ENCODE results near the gene FZD1.

FZD1 gene

DNA sequence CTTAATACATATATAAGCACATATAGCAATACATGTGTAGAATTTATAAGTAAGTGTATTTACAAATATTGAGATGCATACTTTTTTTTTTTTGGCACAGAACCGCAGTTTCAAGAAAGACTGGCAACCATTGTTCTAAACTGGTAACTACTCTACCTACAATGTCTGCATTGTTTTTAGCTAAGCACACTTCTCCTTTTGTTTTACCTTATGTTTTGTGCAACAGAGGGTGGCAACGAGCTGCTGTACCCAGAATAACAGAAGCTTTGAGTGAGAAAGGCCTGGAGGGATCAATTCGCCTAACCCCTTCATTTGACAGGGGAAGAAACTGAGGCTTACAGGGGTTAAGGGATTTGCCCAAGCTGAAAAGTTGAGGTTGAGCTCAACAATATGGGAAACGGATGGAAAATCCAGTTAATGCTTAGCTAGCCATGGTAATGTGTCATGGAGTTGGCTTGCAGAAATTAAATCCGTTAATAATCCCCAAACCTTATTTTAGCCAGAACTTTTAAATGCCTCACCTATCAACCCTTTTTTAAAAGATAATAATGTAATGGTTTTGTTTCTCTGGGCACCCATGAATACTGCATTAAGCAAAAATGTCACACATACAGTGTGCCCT lies 25.5 kb downstream of the FZD1 start:
- no peaks in the 10 kb centered on the region for H3K36me3 ChIP-seq (replicated peaks; ENCODE audit: low read depth, low read length)
- no peak overlapping the region for H3K9ac ChIP-seq (ENCODE audit: low read length)
- H3K27ac ChIP-seq (ENCODE audit: low read length), result no peak overlapping the region
- no peak overlapping the region for H2AFZ ChIP-seq (ENCODE audit: low read depth, low read length)
- H3K9me3 ChIP-seq (ENCODE audit: insufficient read depth, low read length), result no peaks in the 10 kb centered on the region
- no peak overlapping the region for H3K4me3 ChIP-seq (ENCODE audit: low read length)
- no peak overlapping the region for H3K4me2 ChIP-seq (ENCODE audit: low read length)
- TF ChIP-seq EZH2phosphoT487 (IDR thresholded peaks at IDR 0.05; ENCODE audit: low read depth), result no peak
- TF ChIP-seq, protein P1, sequence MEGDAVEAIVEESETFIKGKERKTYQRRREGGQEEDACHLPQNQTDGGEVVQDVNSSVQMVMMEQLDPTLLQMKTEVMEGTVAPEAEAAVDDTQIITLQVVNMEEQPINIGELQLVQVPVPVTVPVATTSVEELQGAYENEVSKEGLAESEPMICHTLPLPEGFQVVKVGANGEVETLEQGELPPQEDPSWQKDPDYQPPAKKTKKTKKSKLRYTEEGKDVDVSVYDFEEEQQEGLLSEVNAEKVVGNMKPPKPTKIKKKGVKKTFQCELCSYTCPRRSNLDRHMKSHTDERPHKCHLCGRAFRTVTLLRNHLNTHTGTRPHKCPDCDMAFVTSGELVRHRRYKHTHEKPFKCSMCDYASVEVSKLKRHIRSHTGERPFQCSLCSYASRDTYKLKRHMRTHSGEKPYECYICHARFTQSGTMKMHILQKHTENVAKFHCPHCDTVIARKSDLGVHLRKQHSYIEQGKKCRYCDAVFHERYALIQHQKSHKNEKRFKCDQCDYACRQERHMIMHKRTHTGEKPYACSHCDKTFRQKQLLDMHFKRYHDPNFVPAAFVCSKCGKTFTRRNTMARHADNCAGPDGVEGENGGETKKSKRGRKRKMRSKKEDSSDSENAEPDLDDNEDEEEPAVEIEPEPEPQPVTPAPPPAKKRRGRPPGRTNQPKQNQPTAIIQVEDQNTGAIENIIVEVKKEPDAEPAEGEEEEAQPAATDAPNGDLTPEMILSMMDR (IDR thresholded peaks at IDR 0.05; ENCODE audit: low read depth, low read length), result no peak
- no peaks in the 10 kb centered on the region for H3K4me1 ChIP-seq (ENCODE audit: low read length)
- no peaks in the 10 kb centered on the region for H4K20me1 ChIP-seq (ENCODE audit: insufficient read depth, low read length)
- no peaks in the 10 kb centered on the region; the same call in 1 of the 2 replicates for H3K27me3 ChIP-seq (ENCODE audit: low read depth, low read length)
- H3K79me2 ChIP-seq (ENCODE audit: low read length), result no peaks in the 10 kb centered on the region

GRCh38 chr7:91291302-91291701 lies 27.1 kb downstream of the FZD1 start:
- Histone ChIP-seq H3K9me3 (ENCODE audit: insufficient read depth, low read length) (no peaks in the 10 kb centered on the region), H3K4me2 (ENCODE audit: low read length) (no peak overlapping the region), H2AFZ (ENCODE audit: low read depth, low read length) (no peak overlapping the region), H3K9ac (ENCODE audit: low read length) (no peak overlapping the region), H3K4me3 (ENCODE audit: low read length) (no peak overlapping the region), H3K27me3 (ENCODE audit: low read depth, low read length) (no peaks in the 10 kb centered on the region; the same call in 1 of the 2 replicates), H3K27ac (ENCODE audit: low read length) (no peak overlapping the region), H3K36me3 (replicated peaks; ENCODE audit: low read depth, low read length) (no peaks in the 10 kb centered on the region), H3K4me1 (ENCODE audit: low read length) (no peaks in the 10 kb centered on the region), H4K20me1 (ENCODE audit: insufficient read depth, low read length) (no peaks in the 10 kb centered on the region), H3K79me2 (ENCODE audit: low read length) (no peaks in the 10 kb centered on the region)
- no peak for TF ChIP-seq EZH2phosphoT487 (IDR thresholded peaks at IDR 0.05; ENCODE audit: low read depth)
- TF ChIP-seq, protein P1 (IDR thresholded peaks at IDR 0.05; ENCODE audit: low read depth, low read length), result no peak

- H3K27ac ChIP-seq (ENCODE audit: low read length), result no peak overlapping the region
- no peaks in the 10 kb centered on the region for H3K4me1 ChIP-seq (ENCODE audit: low read length)
- H3K4me2 ChIP-seq (ENCODE audit: low read length), result no peak overlapping the region
- H4K20me1 ChIP-seq (ENCODE audit: insufficient read depth, low read length), result no peaks in the 10 kb centered on the region
- no peak overlapping the region for H3K9ac ChIP-seq (ENCODE audit: low read length)
- no peaks in the 10 kb centered on the region for H3K36me3 ChIP-seq (replicated peaks; ENCODE audit: low read depth, low read length)
- no peak overlapping the region for H2AFZ ChIP-seq (ENCODE audit: low read depth, low read length)
- TF ChIP-seq, protein P1 (IDR thresholded peaks at IDR 0.05; ENCODE audit: low read depth, low read length), result no peak
- no peak for TF ChIP-seq EZH2phosphoT487 (IDR thresholded peaks at IDR 0.05; ENCODE audit: low read depth)
- no peaks in the 10 kb centered on the region for H3K79me2 ChIP-seq (ENCODE audit: low read length)
- H3K27me3 ChIP-seq (ENCODE audit: low read depth, low read length), result no peaks in the 10 kb centered on the region
- H3K9me3 ChIP-seq (ENCODE audit: insufficient read depth, low read length), result no peaks in the 10 kb centered on the region
- H3K4me3 ChIP-seq (ENCODE audit: low read length), result no peak overlapping the region
These were observed 27.7 kb downstream of the FZD1 start for GRCh38 chr7:91291902-91292301.

GRCh38 chr7:91292506-91292905 lies 28.3 kb downstream of the FZD1 start:
- H3K4me3 ChIP-seq (ENCODE audit: low read length), result no peak overlapping the region
- no peaks in the 10 kb centered on the region for H3K79me2 ChIP-seq (ENCODE audit: low read length)
- H3K9me3 ChIP-seq (ENCODE audit: insufficient read depth, low read length), result no peaks in the 10 kb centered on the region
- no peak overlapping the region for H3K4me2 ChIP-seq (ENCODE audit: low read length)
- H3K27ac ChIP-seq (ENCODE audit: low read length), result no peak overlapping the region
- H2AFZ ChIP-seq (ENCODE audit: low read depth, low read length), result no peak overlapping the region
- H3K4me1 ChIP-seq (ENCODE audit: low read length), result no peaks in the 10 kb centered on the region
- H3K9ac ChIP-seq (ENCODE audit: low read length), result no peak overlapping the region
- TF ChIP-seq, protein P1 (IDR thresholded peaks at IDR 0.05; ENCODE audit: low read depth, low read length), result no peak
- TF ChIP-seq EZH2phosphoT487 (IDR thresholded peaks at IDR 0.05; ENCODE audit: low read depth), result no peak
- H3K27me3 ChIP-seq (ENCODE audit: low read depth, low read length), result no peaks in the 10 kb centered on the region
- no peaks in the 10 kb centered on the region for H4K20me1 ChIP-seq (ENCODE audit: insufficient read depth, low read length)
- no peaks in the 10 kb centered on the region for H3K36me3 ChIP-seq (replicated peaks; ENCODE audit: low read depth, low read length)
